Measurements from ENCODE around the gene SGIP1. TPM values are rescaled to one million over a fixed set of nuclear protein-coding genes. Genes with fewer than 3 reads are reported as not detected.

The SGIP1 gene
- total and polyA plus RNA-seq, 2 of the 8 experiments (the other 6 are each of a cell fraction or from before 2014, with no cell fraction given): 1.4 to 2.1 TPM

- WGBS, 2 experiments (ENCODE audit: extremely low coverage in 1 of 2, insufficient coverage in 1 of 2, insufficient read length in 1 of 2, insufficient replicate concordance in 2 of 2, low coverage in 1 of 2, low lambda C conversion rate in 2 of 2, missing lambda C conversion rate in 1 of 2): 83% methylated on average over 2 of the region's 2 CpGs; no CpG with 5 or more reads in 1 of the 2 experiments
- Histone ChIP-seq H3K56ac (replicated peaks; ENCODE audit: insufficient read length, low read depth, low read length) (no peak overlapping the region), H3K18ac (ENCODE audit: extremely low read depth, low read length) (no peak overlapping the region), H2BK120ac (replicated peaks; ENCODE audit: low read depth, low read length) (no peak overlapping the region), H3K14ac (ENCODE audit: insufficient read length) (no peak overlapping the region), H3K79me2 (ENCODE audit: control insufficient read depth in 1 of 2, insufficient read depth in 2 of 2, low read length in 2 of 2) (no peaks in the 10 kb centered on the region), H3K4ac (replicated peaks; ENCODE audit: insufficient read length, low read depth, low read length) (no peak overlapping the region), H3K23ac (ENCODE audit: insufficient read length) (no peak overlapping the region), H3K4me2 (ENCODE audit: insufficient read depth in 1 of 2, low read depth in 2 of 2, low read length in 2 of 2) (no peak overlapping the region), H2BK15ac (ENCODE audit: low read length) (no peak overlapping the region), H3K27me3 (replicated peaks in 1 of 4; ENCODE audit: control insufficient read depth in 3 of 4, extremely low read depth in 1 of 4, insufficient read depth in 3 of 4, low read length in 3 of 4) (no peaks in the 10 kb centered on the region), H4K5ac (ENCODE audit: insufficient read length, low read depth, low read length) (no peak overlapping the region), H4K91ac (replicated peaks; ENCODE audit: insufficient read length, low read length) (no peak overlapping the region), H3K4me1 (replicated peaks in 1 of 4; ENCODE audit: control insufficient read depth in 3 of 4, insufficient read depth in 4 of 4, low read length in 3 of 4) (no peaks in the 10 kb centered on the region), H2AFZ (ENCODE audit: low read length) (no peak overlapping the region), H2AK5ac (ENCODE audit: low read depth, low read length) (no peak overlapping the region), H3K79me1 (ENCODE audit: low read depth, low read length) (no peaks in the 10 kb centered on the region), H3K36me3 (ENCODE audit: control insufficient read depth in 2 of 4, insufficient read depth in 4 of 4, low read length in 3 of 4) (no peaks in the 10 kb centered on the region), H2BK12ac (ENCODE audit: low read depth, low read length) (no peak overlapping the region), H2BK20ac (ENCODE audit: low read length) (no peak overlapping the region), H2BK5ac (ENCODE audit: low read depth, low read length) (no peak overlapping the region), H4K20me1 (replicated peaks in 1 of 2; ENCODE audit: control insufficient read depth in 1 of 2, insufficient read depth in 2 of 2, low read length in 2 of 2) (no peaks in the 10 kb centered on the region), H3K27ac (ENCODE audit: low read depth, low read length) (no peak overlapping the region), H3K4me3 (ENCODE audit: extremely low read depth in 1 of 4, insufficient read depth in 2 of 4, low read depth in 3 of 4, low read length in 4 of 4) (no peak overlapping the region), H3K23me2 (ENCODE audit: low read depth, low read length) (no peaks in the 10 kb centered on the region), H3K9me3 (ENCODE audit: insufficient read depth in 2 of 2, low read depth in 1 of 2, low read length in 1 of 2) (no peaks in the 10 kb centered on the region), H4K8ac (ENCODE audit: extremely low read depth, insufficient read depth, low read length) (no peak overlapping the region), H3K9ac (replicated peaks in 1 of 4; ENCODE audit: extremely low read depth in 1 of 4, low read depth in 3 of 4, low read length in 3 of 4) (no peak overlapping the region)
- DNase-seq (ENCODE audit: low read depth in 1 of 2, low spot score in 2 of 2): no peak
- CTCF ChIA-PET (ENCODE audit: partially characterized antibody): interaction anchor here (1.2 kb wide), 1 partner anchor 451 kb away, joined by 3 read pairs; no protein-coding TSS in a partner anchor
- no peak for FAIRE-seq
- POLR2A ChIA-PET (ENCODE audit: partially characterized antibody): no interaction called here
- no peak for TF ChIP-seq POLR2AphosphoS5 (IDR thresholded peaks at IDR 0.05; ENCODE audit: low read depth, low read length)
- TF ChIP-seq, protein P1, sequence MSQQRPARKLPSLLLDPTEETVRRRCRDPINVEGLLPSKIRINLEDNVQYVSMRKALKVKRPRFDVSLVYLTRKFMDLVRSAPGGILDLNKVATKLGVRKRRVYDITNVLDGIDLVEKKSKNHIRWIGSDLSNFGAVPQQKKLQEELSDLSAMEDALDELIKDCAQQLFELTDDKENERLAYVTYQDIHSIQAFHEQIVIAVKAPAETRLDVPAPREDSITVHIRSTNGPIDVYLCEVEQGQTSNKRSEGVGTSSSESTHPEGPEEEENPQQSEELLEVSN (IDR thresholded peaks at IDR 0.05): no peak
- no peak for TF ChIP-seq PHF8 (conservative IDR thresholded peaks at IDR 0.05; ENCODE audit: low read depth, low read length)
- no peak for TF ChIP-seq MAFK (IDR thresholded peaks at IDR 0.05; ENCODE audit: low read depth, low read length)
- TF ChIP-seq ZNF274 (IDR thresholded peaks at IDR 0.05; ENCODE audit: borderline replicate concordance, extremely low read depth, low read length): no peak
- TF ChIP-seq CEBPB (IDR thresholded peaks at IDR 0.05; ENCODE audit: low read depth, low read length): no peak
- TF ChIP-seq MAX (IDR thresholded peaks at IDR 0.05): no peak
- no peak for TF ChIP-seq POLR2A (IDR thresholded peaks at IDR 0.05; ENCODE audit: control extremely low read depth in 1 of 2, low read depth in 2 of 2, low read length in 2 of 2)
- no peak for TF ChIP-seq BRCA1 (IDR thresholded peaks at IDR 0.05; ENCODE audit: low read depth, low read length)
Measured at GRCh38 chr1:66761221-66761620, 227.3 kb downstream of the SGIP1 start.
